ENCODE measurements around the gene SLC19A1. TPM values are rescaled to one million over a fixed set of nuclear protein-coding genes. Genes with fewer than 3 reads are reported as not detected.

Gene SLC19A1
- total RNA-seq, 1 donor from 2014 or later, result 28.2 TPM

- TF ChIP-seq, protein P1, sequence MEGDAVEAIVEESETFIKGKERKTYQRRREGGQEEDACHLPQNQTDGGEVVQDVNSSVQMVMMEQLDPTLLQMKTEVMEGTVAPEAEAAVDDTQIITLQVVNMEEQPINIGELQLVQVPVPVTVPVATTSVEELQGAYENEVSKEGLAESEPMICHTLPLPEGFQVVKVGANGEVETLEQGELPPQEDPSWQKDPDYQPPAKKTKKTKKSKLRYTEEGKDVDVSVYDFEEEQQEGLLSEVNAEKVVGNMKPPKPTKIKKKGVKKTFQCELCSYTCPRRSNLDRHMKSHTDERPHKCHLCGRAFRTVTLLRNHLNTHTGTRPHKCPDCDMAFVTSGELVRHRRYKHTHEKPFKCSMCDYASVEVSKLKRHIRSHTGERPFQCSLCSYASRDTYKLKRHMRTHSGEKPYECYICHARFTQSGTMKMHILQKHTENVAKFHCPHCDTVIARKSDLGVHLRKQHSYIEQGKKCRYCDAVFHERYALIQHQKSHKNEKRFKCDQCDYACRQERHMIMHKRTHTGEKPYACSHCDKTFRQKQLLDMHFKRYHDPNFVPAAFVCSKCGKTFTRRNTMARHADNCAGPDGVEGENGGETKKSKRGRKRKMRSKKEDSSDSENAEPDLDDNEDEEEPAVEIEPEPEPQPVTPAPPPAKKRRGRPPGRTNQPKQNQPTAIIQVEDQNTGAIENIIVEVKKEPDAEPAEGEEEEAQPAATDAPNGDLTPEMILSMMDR (conservative IDR thresholded peaks at IDR 0.05), result no peak
- H3K4me3 Mint-ChIP-seq, result no peak overlapping the region
- DNase-seq (ENCODE audit: extremely low spot score, unreplicated experiment), result peak; percentile 62
- H3K4me1 Mint-ChIP-seq (ENCODE audit: unreplicated experiment), result peaks cover 4% of the 10 kb centered on the region
- H3K27ac Mint-ChIP-seq, result no peak overlapping the region
- peaks cover 5% of the 10 kb centered on the region for H3K9me3 Mint-ChIP-seq
- H3K36me3 Mint-ChIP-seq, result peaks cover 17% of the 10 kb centered on the region
- H3K27me3 Mint-ChIP-seq, result no peaks in the 10 kb centered on the region
Observed at GRCh38 chr21:45514311-45515021, 27.8 kb downstream of the SLC19A1 start.

GRCh38 chr21:45513741-45514310, 28.4 kb downstream of the SLC19A1 start:
- DNase-seq (ENCODE audit: extremely low spot score, unreplicated experiment), result no peak
- TF ChIP-seq, protein P1 (conservative IDR thresholded peaks at IDR 0.05), result no peak
- H3K9me3 Mint-ChIP-seq, result peaks cover 5% of the 10 kb centered on the region
- H3K4me3 Mint-ChIP-seq, result peak overlapping the region; percentile 34
- peaks cover 10% of the 10 kb centered on the region for H3K36me3 Mint-ChIP-seq
- no peaks in the 10 kb centered on the region for H3K27me3 Mint-ChIP-seq
- peak overlapping the region; percentile 72 for H3K27ac Mint-ChIP-seq
- peaks cover 5% of the 10 kb centered on the region for H3K4me1 Mint-ChIP-seq (ENCODE audit: unreplicated experiment)

DNA sequence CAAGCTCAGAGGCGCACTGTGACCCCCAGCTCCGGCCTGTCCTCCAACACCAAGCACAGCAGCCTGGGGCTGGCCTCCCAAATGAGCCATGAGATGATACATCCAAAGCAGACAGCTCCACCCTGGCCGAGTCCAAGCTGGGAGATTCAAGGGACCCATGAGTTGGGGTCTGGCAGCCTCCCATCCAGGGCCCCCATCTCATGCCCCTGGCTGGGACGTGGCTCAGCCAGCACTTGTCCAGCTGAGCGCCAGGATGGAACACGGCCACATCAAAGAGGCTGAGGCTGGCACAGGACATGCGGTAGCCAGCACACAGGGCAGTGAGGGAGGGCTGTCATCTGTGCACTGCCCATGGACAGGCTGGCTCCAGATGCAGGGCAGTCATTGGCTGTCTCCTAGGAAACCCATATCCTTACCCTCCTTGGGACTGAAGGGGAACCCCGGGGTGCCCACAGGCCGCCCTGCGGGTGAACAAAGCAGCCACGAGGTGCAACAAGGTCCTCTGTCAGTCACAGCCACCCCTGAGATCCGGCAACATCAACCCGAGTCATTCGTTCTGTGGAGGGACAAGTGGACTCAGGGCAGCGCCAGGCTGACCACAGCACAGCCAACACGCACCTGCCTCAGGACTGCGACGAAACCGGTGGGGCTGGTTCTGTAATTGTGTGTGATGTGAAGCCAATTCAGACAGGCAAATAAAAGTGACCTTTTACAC, 29.1 kb downstream of the SLC19A1 start:
- Mint-ChIP-seq H3K4me1 (ENCODE audit: unreplicated experiment) (peaks cover 8% of the 10 kb centered on the region), H3K9me3 (no peaks in the 10 kb centered on the region)
- DNase-seq (ENCODE audit: extremely low spot score, unreplicated experiment), result no peak

DNA sequence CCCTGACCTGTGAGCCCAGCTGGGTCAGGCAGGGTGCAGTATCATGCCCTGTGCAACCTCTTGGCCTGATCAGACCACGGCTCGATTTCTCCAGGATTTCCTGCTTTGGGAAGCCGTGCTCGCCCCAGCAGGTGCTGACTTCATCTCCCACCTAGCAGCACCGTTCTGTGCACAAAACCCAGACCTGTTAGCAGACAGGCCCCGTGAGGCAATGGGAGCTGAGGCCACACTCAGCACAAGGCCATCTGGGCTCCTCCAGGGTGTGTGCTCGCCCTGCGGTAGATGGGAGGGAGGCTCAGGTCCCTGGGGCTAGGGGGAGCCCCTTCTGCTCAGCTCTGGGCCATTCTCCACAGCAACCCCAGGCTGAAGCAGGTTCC, 29.6 kb downstream of the SLC19A1 start:
- DNase-seq (ENCODE audit: extremely low spot score, unreplicated experiment), result no peak
- TF ChIP-seq, protein P1 (conservative IDR thresholded peaks at IDR 0.05), result no peak
- no peak overlapping the region for H3K4me3 Mint-ChIP-seq
- peaks cover 8% of the 10 kb centered on the region for H3K4me1 Mint-ChIP-seq (ENCODE audit: unreplicated experiment)
- no peaks in the 10 kb centered on the region for H3K27me3 Mint-ChIP-seq
- H3K27ac Mint-ChIP-seq, result no peak overlapping the region
- H3K9me3 Mint-ChIP-seq, result no peaks in the 10 kb centered on the region
- H3K36me3 Mint-ChIP-seq, result no peaks in the 10 kb centered on the region

More for the DNA sequence above, 29.1 kb downstream of the SLC19A1 start:
- H3K27me3 Mint-ChIP-seq, result no peaks in the 10 kb centered on the region
- TF ChIP-seq, protein P1 (conservative IDR thresholded peaks at IDR 0.05), result no peak
- H3K36me3 Mint-ChIP-seq, result peaks cover 4% of the 10 kb centered on the region
- peak overlapping the region; percentile 34 for H3K4me3 Mint-ChIP-seq
- H3K27ac Mint-ChIP-seq, result peak overlapping the region; percentile 72

DNA sequence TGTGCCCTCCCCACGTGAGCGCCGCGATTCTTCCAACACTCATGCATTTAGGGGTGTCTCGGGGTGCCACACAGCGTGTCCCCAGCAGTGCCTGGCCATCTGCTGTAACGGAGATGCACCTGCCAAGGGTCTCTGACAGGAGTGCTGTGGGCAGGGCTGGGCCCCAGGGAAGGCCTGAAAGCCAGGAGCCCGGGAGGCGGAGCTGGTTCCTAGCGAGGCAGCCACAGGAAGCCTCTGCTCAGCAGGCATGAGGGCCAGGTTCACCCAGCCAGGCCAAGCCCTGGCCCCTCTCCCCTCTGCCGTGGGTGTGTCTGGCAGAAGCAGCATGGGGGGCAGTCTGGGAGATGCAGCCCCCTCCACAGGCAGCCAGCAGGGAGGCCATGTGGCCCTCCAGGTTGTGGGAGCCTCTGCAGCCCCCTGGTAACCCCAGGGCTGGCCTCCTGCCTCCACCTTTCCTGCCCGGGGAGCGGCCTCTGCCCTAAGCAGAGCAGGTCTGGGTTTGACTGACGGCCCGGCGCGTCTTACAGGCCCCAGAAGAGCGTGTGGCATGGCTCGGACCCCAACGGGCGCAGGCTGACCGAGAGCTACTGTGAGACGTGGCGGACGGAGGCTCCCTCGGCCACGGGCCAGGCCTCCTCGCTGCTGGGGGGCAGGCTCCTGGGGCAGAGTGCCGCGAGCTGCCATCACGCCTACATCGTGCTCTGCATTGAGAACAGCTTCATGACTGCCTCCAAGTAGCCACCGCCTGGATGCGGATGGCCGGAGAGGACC, 30.4 kb downstream of the SLC19A1 start:
- TF ChIP-seq, protein P1 (conservative IDR thresholded peaks at IDR 0.05), result no peak
- Mint-ChIP-seq H3K27me3 (no peaks in the 10 kb centered on the region), H3K4me3 (no peak overlapping the region), H3K36me3 (no peaks in the 10 kb centered on the region), H3K9me3 (no peaks in the 10 kb centered on the region), H3K4me1 (ENCODE audit: unreplicated experiment) (peaks cover 8% of the 10 kb centered on the region), H3K27ac (peak overlapping the region; percentile 63)
- DNase-seq (ENCODE audit: extremely low spot score, unreplicated experiment), result peak; percentile 67
